ENCODE data around the gene ZFPL1.

Gene ZFPL1

DNA sequence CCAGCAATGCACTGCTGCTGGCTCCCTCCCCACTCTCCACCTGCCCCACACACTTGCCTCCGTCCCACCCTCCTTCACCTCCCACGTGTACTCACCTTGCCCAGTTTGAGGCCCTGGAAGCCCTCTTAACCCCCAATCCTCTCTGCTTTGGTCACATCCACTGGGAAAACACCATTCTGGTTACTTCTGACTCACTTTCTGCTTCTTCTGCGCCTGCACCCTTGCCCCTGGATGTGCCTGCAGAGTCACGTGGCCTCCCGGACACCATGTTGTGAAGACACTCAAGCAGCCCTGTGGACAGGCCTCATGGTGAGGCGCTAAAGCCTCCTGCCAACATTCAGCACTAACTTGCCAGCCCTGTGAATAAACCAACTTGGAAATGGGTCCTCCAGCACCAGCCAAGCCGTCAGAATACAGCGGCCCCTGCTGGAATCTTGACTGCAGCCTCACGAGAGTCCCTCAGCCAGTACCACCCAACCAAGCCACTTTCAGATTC is 23.1 kb upstream of the ZFPL1 start:
- no peak for DNase-seq

DNA sequence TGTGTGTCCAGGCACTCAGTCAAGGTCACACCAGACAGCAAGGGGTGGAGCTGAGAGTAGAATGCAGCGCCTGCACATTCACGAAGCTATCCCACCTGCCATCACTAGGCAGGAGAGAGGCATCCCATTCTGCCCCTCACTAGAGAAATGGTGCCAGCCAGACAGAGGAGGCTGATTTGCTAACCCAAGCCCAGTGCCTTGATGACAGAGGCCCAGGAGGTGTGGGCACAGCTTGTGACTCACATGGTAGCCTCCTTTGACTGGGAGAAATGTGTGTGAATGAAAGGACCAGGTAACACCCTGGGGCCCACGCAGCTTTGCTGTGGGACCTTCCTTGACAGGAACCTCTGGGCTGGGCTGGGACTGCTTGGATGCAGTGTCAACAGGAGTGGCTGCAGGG is 20.5 kb upstream of the ZFPL1 start:
- no peak for DNase-seq

DNA sequence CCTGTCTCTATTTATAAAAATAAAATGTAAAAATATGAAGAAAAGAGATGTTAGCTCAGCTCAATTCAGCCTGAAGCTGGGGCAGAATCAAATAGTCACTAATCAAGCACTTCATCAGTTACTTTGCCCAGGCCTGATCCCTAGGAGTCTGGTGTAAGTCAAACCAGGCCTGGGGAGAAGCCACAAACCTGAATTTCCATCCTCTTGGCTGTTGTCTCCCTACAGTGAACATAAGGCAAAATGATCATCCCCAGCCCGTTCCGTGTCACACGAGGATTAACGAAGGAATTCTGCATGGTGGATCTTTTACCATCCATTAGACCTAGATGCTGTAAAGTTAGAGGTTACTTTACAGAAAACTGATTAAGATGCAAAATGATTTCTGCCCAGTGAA is 19.2 kb upstream of the ZFPL1 start:
- DNase-seq, result no peak

DNA sequence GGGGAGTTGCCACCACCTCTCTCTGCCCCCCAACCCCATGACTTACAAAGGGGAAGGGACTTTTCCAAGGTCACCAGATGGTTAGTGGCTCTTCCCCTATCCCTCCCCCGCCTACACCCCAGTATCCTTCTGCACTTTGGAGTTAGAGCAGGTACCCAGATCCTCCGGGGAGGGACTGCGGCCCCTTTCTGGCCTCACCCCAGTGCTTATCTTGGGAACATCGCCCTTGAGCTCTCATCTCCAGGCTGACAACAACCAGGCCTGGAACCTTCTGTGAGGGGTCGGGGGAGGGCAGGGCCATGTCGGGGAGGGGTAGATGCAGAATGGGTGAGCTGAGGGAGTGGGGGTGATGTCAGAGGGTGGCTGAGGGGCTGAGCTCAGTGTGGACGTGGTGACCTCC is 18.2 kb upstream of the ZFPL1 start:
- no peak for DNase-seq

DNA sequence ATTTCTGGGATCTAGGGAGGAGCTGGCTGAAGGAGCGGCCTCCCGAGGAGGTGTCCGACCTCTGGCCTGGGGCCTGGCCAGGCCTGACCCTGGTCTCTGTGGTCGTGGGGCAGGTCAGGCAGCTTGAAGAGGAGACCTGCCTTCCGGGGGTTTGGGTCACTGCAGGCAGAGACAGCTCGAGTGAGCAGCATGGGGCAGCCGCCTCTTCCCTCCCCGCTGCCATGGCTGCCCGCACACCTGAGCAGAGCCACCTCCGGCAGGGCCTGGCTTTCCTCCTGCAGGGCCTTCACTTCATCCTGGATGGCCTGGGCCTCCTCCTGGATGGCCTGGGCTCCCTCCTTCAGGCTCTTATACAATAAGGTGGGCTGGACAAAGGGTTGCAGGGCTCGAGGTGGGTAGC is 17.7 kb upstream of the ZFPL1 start:
- no peak for DNase-seq

DNA sequence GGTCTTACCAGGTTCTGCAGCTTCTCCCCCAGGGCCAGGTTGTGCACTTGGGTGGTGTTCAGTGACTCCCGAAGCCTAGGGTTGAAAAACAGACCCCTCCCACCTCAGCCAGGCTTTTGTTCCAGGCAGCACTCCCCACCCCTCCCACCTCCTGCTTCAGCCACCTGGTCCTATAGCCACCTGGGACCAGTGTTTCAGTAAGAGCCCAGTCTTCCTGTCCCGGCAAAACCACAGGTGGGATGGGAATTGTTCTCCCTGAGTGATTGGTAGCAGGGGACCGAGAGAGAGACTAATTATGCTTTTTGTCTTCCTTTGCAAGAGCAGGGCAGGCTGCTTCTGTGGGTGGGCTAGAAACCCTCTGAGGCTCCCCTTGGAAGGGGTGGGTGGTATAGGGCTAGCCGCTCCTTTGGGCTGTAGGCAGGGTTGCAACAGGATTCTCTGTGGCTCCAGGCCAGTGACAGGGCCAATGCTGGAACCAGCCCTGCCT is 17.2 kb upstream of the ZFPL1 start:
- DNase-seq, result no peak

DNA sequence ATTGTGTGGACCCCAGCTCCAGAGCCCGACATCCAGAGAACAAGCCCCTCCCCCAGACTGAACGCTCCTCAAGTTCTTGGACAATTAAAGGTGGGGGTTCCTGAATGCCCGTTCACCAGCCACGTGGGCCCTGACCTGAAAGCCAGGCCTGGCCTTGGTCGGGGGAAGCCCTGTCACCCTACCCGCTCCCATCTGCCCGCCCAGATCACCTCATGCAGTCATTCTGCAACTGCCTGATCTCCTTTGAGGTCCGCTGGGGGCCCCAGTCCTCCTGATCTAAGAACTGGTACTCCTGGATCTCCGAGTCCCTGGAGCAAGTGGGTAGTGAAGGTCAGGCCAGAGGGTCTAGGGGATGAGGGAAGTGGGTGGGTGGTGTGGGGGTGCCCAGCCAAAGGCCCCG is 16.6 kb upstream of the ZFPL1 start:
- no peak for DNase-seq

DNA sequence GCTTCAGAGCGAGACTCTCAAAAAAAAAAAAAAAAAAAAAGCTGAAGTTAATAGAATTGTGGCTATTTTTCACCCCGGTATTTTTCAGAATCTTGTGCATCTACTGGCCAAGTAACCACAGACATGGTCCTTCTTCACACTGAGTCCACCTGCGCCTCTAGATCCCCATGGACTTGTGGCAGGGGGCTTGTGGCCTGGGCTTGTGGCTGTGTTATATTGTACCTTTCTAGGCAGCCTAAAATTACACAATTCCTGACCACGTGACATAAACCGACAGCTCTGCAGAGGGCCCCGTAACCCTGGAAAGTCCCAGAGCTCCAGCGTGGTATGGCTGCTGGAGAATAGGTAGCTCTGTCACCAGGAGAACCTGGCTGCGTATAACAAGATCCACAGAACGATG is 14.8 kb upstream of the ZFPL1 start:
- DNase-seq, result no peak

DNA sequence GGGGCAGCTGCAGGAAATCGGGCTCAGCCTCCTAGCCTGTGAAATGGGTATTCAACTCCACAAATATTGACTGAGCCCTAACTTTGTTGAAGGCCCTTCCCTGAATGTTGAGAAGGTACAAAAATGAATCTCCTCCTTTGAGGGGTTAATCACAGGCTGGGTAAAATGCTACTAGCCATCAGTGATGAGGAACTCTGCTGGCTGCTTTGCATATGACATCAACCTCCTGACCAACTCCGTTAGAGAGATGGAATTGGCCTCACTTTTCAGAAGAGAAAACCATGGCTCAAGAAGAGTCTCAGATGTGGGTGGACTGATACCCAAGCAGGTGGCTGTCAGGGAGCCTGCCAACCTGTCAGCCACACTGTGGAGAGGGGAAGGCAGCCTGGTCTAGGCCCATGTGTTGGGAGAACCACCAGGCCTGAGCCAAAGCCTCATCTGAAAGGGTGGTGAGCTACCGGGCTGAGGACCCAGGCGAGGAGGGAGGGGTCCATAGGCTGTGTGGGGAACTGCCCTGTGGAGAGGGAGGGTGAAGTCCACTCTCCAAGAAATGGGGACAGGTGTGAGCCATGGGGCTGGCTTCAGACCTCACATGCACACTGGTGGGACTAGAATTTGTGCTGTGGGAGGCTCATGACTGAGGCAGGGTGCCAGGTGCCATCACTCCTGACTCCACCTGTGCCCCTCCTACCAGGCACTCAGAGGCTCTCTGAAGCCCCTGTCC is 12.0 kb upstream of the ZFPL1 start:
- no peak for DNase-seq

DNA sequence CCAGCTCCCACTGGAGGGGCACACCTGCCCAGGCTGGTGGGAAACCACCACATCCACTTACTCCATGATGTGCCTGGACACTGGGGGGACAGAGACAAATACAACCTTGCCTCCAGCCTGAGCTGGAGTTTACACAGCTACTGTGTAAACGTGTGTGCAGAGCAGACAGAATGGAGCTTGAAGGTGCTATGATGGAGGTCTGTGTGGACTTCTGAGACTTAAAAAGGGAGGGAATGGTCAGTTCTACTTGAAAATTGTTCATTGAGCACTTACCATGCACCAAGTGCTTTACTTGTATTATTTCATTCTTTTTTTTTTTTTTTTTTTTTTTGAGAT is 11.4 kb upstream of the ZFPL1 start:
- no peak for DNase-seq

DNA sequence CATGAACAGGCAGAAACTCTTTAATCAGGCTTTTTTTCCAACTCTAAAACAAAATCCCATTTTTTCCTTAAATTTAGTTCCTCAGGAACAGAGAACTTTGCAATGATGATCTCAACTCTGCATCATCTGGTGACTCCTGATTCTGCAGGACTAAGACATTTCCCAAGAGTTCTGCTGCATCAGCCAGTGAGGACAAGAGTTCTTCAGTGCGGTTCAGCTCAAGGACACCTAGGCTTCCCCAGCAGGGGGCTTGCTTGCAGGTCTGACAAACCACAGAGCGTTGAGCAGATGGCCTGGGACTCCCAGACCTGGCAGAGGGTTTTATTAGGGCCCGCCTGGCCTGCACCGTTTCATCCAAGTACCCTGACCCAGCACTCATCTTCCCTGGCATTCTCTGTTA is 6.6 kb upstream of the ZFPL1 start:
- DNase-seq, result no peak

DNA sequence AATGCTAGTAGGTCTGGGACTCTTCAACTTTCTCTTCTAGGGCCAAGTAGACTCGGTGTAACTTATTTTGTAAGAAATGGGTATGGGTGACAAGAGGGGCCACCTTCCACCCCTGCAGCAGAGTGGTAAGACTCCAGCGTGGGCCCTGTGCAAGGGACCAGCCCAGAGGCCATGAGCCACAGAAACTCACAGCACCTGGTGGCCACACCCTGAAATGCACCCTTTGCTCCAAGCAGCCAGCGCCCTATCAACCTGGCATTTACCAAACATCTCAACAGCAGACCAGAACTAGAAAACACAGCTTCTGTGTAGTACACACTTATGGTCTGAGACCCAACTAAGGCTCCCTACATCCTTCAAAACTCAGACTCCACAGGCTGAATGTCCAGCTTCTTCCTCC is 5.9 kb upstream of the ZFPL1 start:
- peak; percentile 66 for DNase-seq

DNA sequence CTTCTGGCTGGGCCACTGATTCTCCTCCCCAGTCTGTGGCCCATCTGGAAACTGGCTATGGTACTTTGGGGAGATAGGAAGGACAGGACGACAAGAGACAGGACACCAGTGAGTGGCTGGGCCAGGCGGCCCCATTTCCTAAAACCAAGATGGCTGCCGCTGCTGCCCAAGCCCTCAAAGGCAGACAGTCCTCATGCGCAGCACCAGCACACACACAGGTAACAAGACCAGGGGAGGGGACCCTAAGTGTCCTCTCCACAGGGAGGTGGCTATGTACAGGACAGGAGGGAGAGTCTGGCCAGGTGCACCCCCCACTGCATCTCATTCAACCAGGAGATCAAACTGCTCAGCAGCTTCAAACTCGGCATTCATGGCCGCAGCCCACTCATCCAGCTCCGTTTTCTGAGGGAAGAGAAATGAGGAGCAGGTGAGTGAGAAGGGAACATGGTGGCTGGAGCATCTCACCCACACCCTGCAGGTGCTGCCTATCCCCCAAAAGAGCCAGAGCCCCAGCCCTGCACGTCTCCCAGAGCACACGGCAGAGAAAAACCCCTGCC is 5.2 kb upstream of the ZFPL1 start:
- DNase-seq, result no peak

DNA sequence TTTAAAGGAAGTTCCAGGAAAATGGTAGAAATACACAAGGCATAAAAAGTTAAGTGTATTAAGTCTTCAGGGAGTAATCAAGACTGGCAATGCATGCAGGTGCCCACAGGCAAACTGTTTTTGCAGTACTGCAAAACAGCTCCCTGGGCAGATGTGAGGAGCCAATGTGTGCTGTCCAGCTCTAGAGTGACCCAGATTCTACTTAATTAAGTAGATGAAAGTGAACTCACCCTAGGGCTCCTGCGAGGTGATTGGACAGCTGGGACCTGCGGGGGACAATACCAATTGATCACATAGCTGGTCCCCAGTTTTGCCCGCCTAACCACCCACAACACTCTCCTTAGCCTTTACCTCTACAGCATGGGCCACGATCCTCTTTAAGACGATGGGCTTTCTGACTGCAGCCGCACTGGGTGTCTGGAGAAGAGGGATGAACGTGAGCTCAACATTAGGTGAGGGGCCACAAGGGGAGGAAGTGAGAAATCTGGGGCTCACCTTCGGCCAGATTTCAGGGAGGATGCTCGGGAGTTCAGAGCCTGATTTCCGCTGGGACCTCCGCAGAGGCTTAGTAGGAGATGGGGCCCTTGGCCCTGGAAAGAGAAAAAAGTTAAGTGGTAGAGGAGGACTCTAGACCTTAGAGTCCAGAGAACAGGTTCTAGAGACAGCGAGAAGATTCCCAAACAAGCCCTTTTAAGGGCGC is 738 bp upstream of the ZFPL1 start:
- DNase-seq, result no peak

DNA sequence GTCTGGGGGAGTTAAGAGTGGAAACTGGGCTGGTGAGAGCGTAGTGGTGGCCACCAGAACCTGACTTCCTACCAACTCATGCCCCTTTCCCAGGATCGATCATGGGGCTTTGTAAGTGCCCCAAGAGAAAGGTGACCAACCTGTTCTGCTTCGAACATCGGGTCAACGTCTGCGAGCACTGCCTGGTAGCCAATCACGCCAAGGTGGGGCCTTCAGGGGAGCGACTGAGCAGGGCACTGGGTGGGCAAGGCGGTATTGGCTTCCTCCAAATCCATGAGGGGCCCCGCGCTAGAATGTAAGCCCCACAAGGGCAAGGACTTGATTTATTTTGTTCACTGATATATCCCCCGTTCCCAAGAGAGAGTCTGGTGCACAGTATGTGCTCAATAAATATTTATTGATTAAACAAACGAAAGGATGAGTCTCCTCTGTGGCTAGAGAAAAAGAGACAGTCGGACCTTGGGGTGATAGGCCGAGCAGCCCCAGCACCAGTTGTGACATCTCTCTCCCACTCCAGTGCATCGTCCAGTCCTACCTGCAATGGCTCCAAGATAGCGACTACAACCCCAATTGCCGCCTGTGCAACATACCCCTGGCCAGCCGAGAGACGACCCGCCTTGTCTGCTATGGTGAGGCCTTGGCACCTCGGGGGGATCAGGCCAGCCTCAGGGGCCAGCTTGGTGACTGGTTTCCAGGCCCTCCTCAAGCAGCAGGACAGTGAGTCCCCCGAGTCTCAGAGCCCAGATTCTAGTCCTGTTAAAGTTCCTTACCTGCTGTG is 765 bp downstream of the ZFPL1 start:
- DNase-seq, result no peak

DNA sequence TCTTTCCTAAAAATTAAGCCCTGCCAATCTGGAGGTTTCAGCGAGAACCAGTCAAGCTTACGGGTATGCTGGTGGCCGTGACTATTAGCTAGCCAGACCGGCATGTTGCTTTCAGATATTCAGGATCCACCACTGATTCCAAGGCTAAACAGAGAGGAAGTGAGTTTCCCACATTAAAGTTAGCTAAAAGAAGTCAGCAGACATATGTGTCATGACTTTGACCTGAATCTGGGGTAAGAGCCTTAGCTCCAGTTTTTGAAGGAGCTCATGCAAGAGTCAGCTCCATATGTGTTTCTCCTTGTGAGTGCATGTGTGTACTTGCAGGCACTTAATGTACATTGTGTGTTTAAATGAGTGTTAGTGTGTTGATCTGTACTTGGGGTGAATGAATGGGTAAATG is 1.4 kb downstream of the ZFPL1 start:
- no peak for DNase-seq

DNA sequence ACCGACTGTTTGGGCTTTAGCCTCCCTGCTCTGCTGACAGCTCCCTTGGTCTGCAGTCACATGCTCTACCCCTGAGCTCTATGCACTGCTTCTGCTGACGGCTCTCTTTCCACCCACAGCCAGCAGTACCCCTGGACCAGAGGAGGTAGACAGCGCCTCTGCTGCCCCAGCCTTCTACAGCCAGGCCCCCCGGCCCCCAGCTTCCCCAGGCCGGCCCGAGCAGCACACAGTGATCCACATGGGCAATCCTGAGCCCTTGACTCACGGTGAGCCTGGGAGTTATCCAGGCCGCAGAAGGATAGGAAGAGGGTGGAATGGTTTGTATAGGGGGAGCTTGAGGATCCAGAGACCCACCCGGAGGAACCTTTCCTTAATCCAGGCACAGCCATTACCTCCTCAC is 2.8 kb downstream of the ZFPL1 start:
- no peak for DNase-seq

DNA sequence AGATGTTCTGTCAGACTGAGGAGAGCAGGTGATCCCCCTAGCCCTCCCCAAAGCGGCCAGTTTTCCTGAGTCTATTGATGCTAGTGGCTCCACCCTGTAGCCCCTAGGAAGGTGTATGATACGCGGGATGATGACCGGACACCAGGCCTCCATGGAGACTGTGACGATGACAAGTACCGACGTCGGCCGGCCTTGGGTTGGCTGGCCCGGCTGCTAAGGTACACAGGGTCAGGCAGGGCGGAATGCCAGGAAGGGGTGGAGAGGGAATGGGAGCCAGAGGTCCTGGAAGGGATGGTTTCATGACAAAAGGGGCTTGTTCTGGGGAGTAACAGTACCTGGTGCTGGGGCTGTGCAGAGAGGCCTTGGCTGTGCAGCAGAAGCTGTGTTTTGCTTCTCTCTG is 3.2 kb downstream of the ZFPL1 start:
- no peak for DNase-seq

DNA sequence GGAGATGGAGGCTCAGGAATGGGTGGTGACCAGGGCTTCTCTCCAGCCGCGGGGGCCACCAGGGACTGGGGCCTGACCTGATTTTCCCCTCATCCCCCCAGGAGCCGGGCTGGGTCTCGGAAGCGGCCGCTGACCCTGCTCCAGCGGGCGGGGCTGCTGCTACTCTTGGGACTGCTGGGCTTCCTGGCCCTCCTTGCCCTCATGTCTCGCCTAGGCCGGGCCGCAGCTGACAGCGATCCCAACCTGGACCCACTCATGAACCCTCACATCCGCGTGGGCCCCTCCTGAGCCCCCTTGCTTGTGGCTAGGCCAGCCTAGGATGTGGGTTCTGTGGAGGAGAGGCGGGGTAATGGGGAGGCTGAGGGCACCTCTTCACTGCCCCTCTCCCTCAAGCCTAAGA is 3.8 kb downstream of the ZFPL1 start:
- DNase-seq, result no peak

DNA sequence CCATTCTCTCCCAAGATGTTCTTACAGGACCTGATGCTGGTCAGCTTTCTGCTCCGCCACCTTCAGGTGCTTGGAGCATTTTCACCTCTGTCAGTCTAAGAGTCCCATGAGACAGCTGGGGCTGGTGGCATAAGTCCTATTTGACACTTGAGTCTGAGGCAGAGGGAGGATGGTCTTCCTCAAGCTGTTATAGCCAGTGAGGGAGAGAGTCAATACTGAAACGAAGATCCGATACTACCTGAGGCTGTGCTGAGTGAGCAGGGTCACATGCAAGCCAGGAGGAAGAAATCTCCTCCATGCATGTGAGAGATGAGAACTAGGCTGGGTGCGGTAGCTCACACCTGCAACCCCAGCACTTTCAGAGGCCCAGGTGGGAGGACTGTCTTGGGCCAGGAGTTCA is 5.6 kb downstream of the ZFPL1 start:
- no peak for DNase-seq

DNA sequence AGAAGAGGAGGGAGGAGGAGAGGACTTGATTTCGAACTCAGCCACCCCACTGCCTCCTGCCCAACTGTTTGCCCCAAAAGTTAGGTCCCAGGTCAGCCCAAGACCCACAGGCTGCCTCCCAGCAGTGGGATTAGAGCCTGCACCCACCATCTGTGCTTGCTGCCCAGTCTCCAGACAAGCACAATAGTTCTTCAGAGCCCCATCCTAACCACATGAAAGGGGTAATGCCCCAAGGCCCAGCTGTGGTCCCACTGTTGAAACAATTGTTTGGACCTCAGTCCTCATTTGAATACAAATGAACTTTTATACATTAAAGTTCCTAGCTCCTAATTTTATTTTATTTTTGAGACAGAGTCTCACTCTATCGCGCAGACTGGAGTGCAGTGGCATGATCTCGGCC is 6.6 kb downstream of the ZFPL1 start:
- DNase-seq, result no peak

DNA sequence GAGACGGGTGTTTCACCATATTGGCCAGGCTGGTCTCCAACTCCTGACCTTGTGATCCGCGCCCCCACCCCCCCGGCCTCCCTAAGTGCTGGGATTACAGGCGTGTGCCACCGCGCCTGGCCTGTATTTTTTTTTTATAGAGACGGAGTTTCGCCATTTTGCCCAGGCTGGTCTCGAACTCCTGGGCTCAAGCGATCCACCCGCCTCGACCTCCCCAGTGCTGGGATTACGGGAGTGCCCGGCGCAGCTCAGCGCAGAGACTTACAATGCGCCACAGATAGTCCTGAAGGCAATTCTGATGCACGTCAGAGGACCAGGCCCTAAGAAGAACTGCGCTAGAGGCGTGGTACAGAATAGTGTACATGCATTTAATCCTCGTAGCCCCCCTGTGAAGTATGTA is 11.4 kb downstream of the ZFPL1 start:
- DNase-seq, result no peak

DNA sequence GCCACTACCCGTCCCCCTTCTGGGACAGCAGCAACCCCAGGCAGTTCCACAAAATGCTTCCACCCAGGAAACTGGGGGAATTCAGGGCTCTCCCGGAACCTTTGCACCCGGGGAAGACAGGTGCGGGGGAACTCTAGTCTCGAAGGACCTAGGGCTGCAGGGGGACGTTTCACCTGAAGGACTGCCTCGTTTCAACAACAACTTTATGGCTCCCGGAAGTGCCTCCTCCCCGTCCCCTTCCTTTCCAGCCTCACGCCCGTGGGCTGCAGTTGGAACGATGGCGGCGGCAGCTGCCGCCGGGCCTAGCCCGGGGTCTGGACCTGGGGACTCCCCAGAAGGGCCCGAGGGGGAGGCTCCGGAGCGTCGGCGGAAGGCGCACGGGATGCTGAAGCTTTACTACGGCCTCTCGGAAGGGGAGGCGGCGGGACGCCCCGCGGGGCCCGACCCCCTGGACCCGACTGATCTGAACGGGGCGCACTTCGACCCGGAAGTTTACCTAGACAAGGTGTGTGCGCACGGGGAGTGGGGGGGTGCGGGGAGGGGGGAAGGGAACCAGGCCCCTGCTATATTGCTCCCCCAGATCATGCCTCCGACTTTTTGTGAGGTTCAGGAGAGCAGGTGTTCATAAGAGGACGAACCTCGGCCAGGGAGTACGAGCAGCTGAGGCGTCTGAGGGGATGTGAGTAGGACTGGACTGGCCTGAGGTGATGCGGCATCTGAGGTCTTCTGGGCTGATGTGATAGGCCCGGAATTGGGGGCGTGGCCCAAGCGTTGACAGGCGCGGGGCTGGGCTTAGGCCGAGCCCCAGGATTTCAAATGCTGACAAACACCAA is 12.2 kb downstream of the ZFPL1 start, which contains the start of gene VPS51:
Gene VPS51, plus strand, starts transcription at position 241 of the 833 bp plus-strand sequence. Its CDS starts 37 bp downstream, at position 278.
- peak; percentile 84 for DNase-seq
